ENCODE measurements around the gene NEK11. TPM values are rescaled to one million over a fixed set of nuclear protein-coding genes. Genes with fewer than 3 reads are reported as not detected.

NEK11 gene
- total RNA-seq, 2 experiments from 2014 or later: 1.6 to 4.2 TPM

DNA sequence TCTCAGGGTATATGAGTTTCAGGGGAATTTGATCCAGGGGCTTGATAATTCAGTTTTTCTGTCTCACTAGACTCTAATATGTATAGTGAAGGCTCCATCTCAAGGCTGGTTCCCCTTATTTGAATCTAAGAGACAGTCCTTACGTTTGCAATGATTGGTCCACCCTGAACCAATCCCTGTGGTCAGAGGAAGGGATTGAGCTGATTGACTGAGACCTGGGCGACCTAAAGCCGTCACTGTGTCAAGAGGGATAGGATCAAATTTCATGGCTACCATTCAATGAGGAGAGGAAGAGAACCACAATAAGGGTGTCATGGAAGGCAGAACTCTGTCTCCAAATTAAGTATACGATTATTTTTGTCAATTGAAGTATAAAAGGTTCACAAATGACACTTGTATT, 371.2 kb downstream of the NEK11 start:
- DNase-seq: no peak
- POLR2A ChIA-PET: no interaction called here
- CTCF ChIA-PET: no interaction called here
- Mint-ChIP-seq H3K4me1 (ENCODE audit: low read depth) (no peaks in the 10 kb centered on the region), H3K9me3 (no peaks in the 10 kb centered on the region), H3K27me3 (peaks cover 4% of the 10 kb centered on the region), H3K27ac (no peak overlapping the region), H3K4me3 (no peak overlapping the region), H3K36me3 (ENCODE audit: low read depth) (no peaks in the 10 kb centered on the region)
- no peak overlapping the region for H3K4me3 ChIP-seq (ENCODE audit: low read length)
- no peak for ATAC-seq (ENCODE audit: poor library complexity)
- TF ChIP-seq, protein P1, sequence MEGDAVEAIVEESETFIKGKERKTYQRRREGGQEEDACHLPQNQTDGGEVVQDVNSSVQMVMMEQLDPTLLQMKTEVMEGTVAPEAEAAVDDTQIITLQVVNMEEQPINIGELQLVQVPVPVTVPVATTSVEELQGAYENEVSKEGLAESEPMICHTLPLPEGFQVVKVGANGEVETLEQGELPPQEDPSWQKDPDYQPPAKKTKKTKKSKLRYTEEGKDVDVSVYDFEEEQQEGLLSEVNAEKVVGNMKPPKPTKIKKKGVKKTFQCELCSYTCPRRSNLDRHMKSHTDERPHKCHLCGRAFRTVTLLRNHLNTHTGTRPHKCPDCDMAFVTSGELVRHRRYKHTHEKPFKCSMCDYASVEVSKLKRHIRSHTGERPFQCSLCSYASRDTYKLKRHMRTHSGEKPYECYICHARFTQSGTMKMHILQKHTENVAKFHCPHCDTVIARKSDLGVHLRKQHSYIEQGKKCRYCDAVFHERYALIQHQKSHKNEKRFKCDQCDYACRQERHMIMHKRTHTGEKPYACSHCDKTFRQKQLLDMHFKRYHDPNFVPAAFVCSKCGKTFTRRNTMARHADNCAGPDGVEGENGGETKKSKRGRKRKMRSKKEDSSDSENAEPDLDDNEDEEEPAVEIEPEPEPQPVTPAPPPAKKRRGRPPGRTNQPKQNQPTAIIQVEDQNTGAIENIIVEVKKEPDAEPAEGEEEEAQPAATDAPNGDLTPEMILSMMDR (IDR thresholded peaks at IDR 0.05): no peak
- H3K27ac ChIP-seq (ENCODE audit: low read depth in 1 of 2, low read length in 2 of 2): no peak overlapping the region
- no peaks in the 10 kb centered on the region for H3K4me1 ChIP-seq (ENCODE audit: insufficient read depth, low read length)
- intact Hi-C loops (cut with DNase I, micrococcal nuclease): no loop called here
- H3K27me3 ChIP-seq (ENCODE audit: control insufficient read depth in 1 of 2, insufficient read depth in 2 of 2, low read length in 2 of 2): no peaks in the 10 kb centered on the region
- H3K36me3 ChIP-seq (ENCODE audit: insufficient read depth, low read length): no peaks in the 10 kb centered on the region
- no peaks in the 10 kb centered on the region for H3K9me3 ChIP-seq (ENCODE audit: control insufficient read depth in 1 of 2, insufficient read depth in 1 of 2, low read length in 2 of 2)

Other genes with a start within 250 kb of the NEK11 start
- 10 to 100 TPM; 40.9 to 44.0 TPM for gene ATP2C1, start 132.8 kb upstream of the NEK11 start, total RNA-seq
- gene ASTE1, start 52 bp upstream of the NEK11 start, total RNA-seq: 10 to 100 TPM; 25.6 to 26.6 TPM

Data from CD4-positive, alpha-beta T cell (primary cell).